ENCODE results near the gene PTP4A2.

GRCh38 chr1:31885851-31886250, 52.3 kb downstream of the PTP4A2 start:
- TF ChIP-seq, protein P1, sequence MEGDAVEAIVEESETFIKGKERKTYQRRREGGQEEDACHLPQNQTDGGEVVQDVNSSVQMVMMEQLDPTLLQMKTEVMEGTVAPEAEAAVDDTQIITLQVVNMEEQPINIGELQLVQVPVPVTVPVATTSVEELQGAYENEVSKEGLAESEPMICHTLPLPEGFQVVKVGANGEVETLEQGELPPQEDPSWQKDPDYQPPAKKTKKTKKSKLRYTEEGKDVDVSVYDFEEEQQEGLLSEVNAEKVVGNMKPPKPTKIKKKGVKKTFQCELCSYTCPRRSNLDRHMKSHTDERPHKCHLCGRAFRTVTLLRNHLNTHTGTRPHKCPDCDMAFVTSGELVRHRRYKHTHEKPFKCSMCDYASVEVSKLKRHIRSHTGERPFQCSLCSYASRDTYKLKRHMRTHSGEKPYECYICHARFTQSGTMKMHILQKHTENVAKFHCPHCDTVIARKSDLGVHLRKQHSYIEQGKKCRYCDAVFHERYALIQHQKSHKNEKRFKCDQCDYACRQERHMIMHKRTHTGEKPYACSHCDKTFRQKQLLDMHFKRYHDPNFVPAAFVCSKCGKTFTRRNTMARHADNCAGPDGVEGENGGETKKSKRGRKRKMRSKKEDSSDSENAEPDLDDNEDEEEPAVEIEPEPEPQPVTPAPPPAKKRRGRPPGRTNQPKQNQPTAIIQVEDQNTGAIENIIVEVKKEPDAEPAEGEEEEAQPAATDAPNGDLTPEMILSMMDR (IDR thresholded peaks at IDR 0.05): no peak
- no peak for TF ChIP-seq POLR2A (IDR thresholded peaks at IDR 0.05)

All from adrenal gland (tissue), 5 donors.